Measurements from ENCODE around the gene FNBP1L.

DNA sequence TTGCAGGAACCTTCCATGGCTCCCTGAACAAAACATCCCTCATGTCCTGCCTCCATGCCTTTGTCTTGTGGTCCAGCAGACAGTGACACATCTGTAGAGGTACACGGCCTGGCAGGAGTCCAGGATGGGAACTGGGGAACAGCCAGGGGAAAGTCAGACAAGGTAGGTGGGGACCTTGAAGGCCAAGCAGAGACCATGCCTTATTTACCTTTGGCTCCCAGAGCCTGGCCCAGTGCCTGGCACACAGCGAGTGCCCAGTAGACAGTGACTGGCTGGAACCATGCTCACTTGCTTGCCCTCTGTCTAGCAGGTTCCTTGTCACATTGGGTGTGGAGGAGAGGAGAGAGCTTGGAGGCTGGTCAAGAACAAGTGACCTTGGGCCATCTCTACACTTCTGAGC lies 152.7 kb downstream of the FNBP1L start:
- TF ChIP-seq, protein P1, sequence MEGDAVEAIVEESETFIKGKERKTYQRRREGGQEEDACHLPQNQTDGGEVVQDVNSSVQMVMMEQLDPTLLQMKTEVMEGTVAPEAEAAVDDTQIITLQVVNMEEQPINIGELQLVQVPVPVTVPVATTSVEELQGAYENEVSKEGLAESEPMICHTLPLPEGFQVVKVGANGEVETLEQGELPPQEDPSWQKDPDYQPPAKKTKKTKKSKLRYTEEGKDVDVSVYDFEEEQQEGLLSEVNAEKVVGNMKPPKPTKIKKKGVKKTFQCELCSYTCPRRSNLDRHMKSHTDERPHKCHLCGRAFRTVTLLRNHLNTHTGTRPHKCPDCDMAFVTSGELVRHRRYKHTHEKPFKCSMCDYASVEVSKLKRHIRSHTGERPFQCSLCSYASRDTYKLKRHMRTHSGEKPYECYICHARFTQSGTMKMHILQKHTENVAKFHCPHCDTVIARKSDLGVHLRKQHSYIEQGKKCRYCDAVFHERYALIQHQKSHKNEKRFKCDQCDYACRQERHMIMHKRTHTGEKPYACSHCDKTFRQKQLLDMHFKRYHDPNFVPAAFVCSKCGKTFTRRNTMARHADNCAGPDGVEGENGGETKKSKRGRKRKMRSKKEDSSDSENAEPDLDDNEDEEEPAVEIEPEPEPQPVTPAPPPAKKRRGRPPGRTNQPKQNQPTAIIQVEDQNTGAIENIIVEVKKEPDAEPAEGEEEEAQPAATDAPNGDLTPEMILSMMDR (conservative IDR thresholded peaks at IDR 0.05; ENCODE audit: low read depth in 2 of 2), result no peak
- no peak for TF ChIP-seq EZH2phosphoT487 (IDR thresholded peaks at IDR 0.05; ENCODE audit: unreplicated experiment)
- no peak for TF ChIP-seq REST (IDR thresholded peaks at IDR 0.05; ENCODE audit: unreplicated experiment)
- TF ChIP-seq ZNF114 (CRISPR knock-in tag; IDR thresholded peaks at IDR 0.05), result no peak
- no peak for TF ChIP-seq JUNB (IDR thresholded peaks at IDR 0.05; ENCODE audit: unreplicated experiment)
- no peak for TF ChIP-seq POLR2AphosphoS5 (IDR thresholded peaks at IDR 0.05; ENCODE audit: low read depth)
- no peak for TF ChIP-seq ZNF331 (CRISPR knock-in tag; IDR thresholded peaks at IDR 0.05; ENCODE audit: low read depth)
- TF ChIP-seq EZH2 (IDR thresholded peaks at IDR 0.05; ENCODE audit: low read depth, unreplicated experiment), result no peak
- no peak for TF ChIP-seq ETS1 (IDR thresholded peaks at IDR 0.05)
- no peak for TF ChIP-seq NANOG (IDR thresholded peaks at IDR 0.05; ENCODE audit: borderline replicate concordance)
- TF ChIP-seq CREB1 (CRISPR knock-in tag; IDR thresholded peaks at IDR 0.05; ENCODE audit: low read depth), result no peak
- TF ChIP-seq STAT1 (IDR thresholded peaks at IDR 0.05; ENCODE audit: unreplicated experiment), result no peak
- TF ChIP-seq, protein P2, sequence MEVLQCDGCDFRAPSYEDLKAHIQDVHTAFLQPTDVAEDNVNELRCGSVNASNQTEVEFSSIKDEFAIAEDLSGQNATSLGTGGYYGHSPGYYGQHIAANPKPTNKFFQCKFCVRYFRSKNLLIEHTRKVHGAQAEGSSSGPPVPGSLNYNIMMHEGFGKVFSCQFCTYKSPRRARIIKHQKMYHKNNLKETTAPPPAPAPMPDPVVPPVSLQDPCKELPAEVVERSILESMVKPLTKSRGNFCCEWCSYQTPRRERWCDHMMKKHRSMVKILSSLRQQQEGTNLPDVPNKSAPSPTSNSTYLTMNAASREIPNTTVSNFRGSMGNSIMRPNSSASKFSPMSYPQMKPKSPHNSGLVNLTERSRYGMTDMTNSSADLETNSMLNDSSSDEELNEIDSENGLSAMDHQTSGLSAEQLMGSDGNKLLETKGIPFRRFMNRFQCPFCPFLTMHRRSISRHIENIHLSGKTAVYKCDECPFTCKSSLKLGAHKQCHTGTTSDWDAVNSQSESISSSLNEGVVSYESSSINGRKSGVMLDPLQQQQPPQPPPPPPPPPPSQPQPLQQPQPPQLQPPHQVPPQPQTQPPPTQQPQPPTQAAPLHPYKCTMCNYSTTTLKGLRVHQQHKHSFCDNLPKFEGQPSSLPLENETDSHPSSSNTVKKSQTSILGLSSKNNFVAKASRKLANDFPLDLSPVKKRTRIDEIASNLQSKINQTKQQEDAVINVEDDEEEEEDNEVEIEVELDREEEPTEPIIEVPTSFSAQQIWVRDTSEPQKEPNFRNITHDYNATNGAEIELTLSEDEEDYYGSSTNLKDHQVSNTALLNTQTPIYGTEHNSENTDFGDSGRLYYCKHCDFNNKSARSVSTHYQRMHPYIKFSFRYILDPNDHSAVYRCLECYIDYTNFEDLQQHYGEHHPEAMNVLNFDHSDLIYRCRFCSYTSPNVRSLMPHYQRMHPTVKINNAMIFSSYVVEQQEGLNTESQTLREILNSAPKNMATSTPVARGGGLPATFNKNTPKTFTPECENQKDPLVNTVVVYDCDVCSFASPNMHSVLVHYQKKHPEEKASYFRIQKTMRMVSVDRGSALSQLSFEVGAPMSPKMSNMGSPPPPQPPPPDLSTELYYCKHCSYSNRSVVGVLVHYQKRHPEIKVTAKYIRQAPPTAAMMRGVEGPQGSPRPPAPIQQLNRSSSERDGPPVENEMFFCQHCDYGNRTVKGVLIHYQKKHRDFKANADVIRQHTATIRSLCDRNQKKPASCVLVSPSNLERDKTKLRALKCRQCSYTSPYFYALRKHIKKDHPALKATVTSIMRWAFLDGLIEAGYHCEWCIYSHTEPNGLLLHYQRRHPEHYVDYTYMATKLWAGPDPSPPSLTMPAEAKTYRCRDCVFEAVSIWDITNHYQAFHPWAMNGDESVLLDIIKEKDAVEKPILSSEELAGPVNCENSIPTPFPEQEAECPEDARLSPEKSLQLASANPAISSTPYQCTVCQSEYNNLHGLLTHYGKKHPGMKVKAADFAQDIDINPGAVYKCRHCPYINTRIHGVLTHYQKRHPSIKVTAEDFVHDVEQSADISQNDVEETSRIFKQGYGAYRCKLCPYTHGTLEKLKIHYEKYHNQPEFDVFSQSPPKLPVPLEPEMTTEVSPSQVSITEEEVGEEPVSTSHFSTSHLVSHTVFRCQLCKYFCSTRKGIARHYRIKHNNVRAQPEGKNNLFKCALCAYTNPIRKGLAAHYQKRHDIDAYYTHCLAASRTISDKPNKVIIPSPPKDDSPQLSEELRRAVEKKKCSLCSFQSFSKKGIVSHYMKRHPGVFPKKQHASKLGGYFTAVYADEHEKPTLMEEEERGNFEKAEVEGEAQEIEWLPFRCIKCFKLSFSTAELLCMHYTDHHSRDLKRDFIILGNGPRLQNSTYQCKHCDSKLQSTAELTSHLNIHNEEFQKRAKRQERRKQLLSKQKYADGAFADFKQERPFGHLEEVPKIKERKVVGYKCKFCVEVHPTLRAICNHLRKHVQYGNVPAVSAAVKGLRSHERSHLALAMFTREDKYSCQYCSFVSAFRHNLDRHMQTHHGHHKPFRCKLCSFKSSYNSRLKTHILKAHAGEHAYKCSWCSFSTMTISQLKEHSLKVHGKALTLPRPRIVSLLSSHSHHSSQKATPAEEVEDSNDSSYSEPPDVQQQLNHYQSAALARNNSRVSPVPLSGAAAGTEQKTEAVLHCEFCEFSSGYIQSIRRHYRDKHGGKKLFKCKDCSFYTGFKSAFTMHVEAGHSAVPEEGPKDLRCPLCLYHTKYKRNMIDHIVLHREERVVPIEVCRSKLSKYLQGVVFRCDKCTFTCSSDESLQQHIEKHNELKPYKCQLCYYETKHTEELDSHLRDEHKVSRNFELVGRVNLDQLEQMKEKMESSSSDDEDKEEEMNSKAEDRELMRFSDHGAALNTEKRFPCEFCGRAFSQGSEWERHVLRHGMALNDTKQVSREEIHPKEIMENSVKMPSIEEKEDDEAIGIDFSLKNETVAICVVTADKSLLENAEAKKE (CRISPR knock-in tag; IDR thresholded peaks at IDR 0.05), result no peak
